GM19455 (cell line): ENCODE results near the gene MINDY2.
"Not testable (repeated sequence)": the region's sequence is repeated elsewhere in the genome, so short reads cannot be mapped to it uniquely, and the experiment has no call there.

Experiments used
- ATAC-seq: cut with Tn5 transposase; IDR thresholded peaks from one replicate; pipeline ENCODE4 v1.9.1; 2021; ENCODE audit not compliant: unreplicated experiment

Gene MINDY2

DNA sequence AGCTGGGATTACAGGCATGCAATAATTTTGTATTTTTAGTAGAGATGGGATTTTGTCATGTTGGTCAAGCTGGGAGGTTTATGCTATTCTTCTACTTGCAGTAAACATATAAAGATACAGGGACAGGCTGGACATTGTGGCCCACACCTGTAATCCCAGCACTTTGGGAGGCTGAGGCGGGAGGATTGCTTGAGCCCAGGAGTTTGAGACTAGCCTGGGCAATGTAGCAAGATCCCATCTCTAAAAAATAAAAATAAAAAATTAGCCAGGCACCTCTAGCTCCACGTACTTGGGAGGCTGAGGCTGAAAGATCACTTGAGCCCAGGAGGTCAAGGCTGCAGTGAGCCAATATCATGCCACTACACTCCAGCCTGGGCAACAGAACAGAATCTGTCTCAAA lies 52.2 kb downstream of the MINDY2 start:
- not testable (repeated sequence) for ATAC-seq

- ATAC-seq, result no peak
These were observed 59.5 kb downstream of the MINDY2 start for GRCh38 chr15:58830556-58830955.

DNA sequence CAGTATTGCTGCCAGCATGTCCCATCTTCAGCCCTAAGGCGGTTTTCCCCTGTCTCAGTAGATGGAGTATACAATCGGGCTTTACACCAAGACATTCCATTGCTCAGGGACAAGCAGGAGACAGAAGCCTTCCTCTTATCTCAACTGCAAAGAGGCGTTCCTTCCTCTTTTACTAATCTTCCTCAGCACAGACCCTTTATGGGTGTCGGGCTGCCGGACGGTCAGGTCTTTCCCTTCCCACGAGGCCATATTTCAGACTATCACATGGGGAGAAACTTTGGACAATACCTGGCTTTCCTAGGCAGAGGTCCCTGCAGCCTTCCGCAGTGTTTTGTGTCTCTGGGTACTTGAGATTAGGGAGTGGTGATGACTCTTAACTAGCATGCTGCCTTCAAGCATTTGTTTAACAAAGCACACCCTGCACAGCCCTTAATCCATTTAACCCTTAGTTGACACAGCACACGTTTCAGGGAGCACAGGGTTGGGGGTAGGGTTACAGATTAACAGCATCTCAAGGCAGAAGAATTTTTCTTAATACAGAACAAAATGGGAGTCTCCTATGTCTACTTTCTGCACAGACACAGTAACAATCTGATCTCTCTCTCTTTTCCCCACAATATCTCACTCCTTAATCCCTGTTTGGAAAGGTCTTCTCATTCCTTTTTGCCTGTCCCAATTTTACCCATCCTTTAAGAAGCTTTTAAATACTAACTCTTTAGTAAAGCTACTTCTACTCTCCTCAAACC lies 62.8 kb downstream of the MINDY2 start:
- not testable (repeated sequence) for ATAC-seq

- ATAC-seq, result no peak
These were observed 68.4 kb downstream of the MINDY2 start for GRCh38 chr15:58839485-58839884.

GRCh38 chr15:58840048-58840447 lies 68.9 kb downstream of the MINDY2 start:
- ATAC-seq, result no peak

DNA sequence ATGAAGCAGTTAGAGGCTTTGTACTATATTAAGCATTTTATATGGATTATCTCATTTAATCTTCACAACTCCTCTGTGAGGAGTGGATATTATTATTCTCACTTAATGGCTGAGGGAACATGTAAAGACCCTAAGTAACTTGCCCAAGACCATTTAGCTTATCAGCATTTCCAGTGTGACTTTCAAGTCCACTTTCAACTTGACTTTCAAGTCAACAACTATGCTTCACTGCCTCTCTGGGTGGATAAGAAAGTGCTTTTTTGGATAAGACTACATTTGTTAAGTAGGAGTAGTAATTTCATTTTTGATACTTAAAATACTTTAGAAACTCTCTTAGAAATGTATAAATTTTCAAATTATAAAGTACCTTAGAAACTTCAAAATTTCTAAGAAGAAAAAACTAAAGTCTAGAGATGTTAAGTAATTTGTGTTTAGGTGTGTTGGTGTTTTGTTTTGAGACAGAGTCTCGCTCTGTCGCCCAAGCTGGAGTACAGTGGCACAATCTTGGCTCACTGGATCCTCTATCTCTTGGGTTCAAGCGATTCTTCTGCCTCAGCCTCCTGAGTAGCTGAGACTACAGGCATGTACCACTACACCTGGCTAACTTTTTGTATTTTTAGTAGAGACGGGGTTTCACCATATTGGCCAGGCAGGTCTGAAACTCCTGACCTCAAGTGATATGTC lies 71.8 kb downstream of the MINDY2 start:
- peak; percentile 56 for ATAC-seq

GRCh38 chr15:58851205-58851604 lies 80.1 kb downstream of the MINDY2 start:
- ATAC-seq, result not testable (repeated sequence)

DNA sequence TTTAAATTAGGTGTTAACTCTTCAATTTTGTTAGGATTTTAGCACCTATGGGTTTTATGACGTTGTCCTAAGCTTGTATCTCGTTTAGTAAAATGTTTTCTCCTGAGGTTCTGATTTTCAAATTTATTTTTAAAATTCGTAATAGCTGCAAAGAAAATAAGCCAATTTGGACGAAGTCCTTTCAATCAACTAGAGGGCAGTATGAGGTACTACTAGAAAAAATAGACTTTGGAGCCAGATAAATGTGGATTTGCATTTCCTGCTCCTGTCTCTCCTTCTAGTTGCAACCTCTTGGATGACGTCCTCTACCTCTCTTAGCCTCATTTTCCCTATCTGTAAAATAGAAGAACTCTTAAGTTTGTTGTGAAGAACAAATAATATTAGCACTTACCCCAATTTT lies 81.2 kb downstream of the MINDY2 start:
- ATAC-seq, result no peak

- no peak for ATAC-seq
These were observed 83.5 kb downstream of the MINDY2 start for GRCh38 chr15:58854593-58854992.

- ATAC-seq, result no peak
These were observed 85.0 kb downstream of the MINDY2 start for GRCh38 chr15:58856086-58856485.

GRCh38 chr15:58856621-58857020 lies 85.5 kb downstream of the MINDY2 start:
- ATAC-seq, result not testable (repeated sequence)

- no peak for ATAC-seq
These were observed 91.2 kb downstream of the MINDY2 start for GRCh38 chr15:58862326-58862725.

DNA sequence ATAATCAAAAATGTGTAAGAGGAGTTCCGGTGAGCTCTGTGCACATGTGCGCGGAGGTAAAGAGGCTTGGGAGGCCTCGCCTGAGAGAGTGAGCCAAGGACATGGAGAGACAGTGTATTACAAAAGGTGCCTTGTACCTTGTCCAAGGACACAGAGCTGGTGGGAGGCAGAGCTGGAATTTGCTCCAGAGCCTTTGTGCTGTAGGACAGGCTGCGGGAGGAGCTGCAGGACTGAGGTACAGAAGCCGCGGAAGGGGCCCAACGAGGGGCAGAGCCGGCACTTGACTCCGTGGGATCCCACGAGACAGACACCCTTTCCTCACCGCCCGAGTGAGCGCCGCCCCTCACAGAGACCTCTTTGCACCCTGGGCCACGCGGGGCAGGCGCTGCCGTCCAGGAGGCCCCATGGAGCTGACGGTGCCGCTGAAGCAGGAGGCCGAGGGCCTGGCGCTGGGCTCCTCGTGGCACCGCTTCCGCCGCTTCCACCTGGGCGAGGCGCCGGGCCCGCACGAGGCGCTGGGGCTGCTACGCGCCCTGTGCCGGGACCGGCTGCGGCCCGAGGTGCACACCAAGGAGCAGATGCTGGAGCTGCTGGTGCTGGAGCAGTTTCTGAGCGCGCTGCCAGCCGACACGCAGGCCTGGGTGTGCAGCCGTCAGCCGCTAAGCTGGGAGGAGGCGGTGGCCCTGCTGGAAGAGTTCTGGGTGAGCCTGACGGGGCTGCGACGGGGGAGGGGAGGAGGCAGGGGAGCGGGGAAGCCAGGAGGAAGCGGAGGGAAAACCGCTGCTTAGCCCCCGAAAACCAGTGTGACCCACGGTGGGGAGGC lies 93.7 kb downstream of the MINDY2 start:
- no peak for ATAC-seq

GRCh38 chr15:58865425-58865880 lies 94.4 kb downstream of the MINDY2 start:
- ATAC-seq, result no peak

GRCh38 chr15:58867926-58868325 lies 96.8 kb downstream of the MINDY2 start:
- ATAC-seq, result no peak

DNA sequence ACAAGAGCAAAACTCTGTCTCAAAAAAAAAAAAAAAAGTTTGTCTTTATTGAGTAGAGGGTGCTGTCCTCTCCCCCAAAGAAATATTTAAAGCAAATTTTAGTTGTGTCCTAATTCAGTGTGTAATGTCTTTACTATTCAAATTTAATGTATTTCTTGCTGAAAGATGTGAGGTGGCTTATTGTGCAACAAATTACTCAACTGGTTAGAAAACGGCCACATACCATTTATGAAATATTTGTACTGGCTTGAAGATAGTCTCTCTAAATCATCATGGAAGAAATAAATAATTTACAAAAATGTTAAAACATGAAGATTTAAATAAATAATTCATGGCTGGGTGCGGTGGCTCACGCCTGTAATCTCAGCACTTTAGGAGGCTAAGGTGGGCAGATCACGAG lies 99.3 kb downstream of the MINDY2 start:
- no peak for ATAC-seq

DNA sequence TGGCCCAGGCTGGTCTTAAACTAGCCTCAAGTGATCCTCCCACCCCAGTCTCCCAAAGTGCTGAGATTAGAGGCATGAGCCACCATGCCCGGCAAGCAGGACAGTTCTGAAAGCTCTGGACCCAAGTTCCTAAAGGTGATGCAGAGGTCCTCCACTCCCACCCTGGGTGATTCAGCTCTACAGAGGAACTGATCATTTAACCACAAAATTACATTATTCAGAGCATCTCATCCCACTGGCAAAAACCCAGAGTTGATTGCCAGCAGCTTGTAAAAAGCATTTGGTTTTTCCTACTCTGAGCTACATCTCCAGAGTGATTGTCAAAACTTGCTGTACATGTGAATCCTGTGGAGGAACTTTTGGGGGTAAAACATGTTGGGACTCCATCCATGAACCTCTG lies 102.2 kb downstream of the MINDY2 start:
- no peak for ATAC-seq

GRCh38 chr15:58875343-58875742 lies 104.2 kb downstream of the MINDY2 start:
- ATAC-seq, result no peak

DNA sequence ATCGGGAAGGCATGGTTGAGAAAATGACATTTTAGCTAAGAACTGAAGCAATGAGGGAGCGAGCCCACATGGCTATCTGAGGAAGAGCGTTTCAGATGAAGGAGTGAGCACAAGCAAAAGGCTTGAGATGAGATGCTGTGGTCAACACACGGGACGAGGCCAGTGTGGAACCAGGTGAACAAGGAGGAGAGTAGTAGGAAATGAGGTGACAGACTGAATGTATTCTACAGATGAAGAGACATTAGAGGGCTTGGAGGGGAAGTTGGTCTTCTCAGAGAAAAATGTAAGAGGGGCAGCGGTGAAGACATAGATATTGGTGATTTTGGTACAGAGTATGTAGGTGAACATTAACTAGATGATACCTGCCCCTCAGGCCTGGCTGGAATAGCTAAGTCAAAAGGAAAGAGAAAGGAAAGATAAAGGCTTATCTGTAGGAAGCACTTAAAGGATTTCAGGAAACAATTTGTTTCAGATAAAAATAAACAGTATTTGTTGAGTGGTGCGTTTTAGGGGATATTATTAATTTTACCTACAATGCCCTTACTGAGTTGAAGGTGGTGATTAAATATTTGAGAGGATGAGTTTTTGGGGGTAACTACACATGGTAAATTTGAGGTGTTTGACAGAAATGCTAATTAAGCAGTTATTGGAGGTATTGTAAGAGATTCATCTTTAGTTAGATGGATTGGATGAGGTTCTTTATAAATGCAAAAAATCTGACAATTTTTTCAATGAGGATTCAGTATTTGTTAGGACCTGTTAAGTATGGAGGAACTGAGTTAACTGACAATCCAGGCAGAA lies 105.4 kb downstream of the MINDY2 start:
- ATAC-seq, result no peak

- ATAC-seq, result no peak
These were observed 107.1 kb downstream of the MINDY2 start for GRCh38 chr15:58877999-58878825.
